Psoas muscle (tissue), 8 donors: Measurements from ENCODE around the gene TMEM161A. TPM values are rescaled to one million over a fixed set of nuclear protein-coding genes. Genes with fewer than 3 reads are reported as not detected.

Experiments
- ATAC-seq, 4 donors: fragments of 200-7000 bp; cut with Tn5 transposase; one replicate each; pipeline ENCODE4 v1.9.1; 2020; ENCODE audit warnings: moderate library complexity in 3 of 4, mild to moderate bottlenecking in 2 of 4
- DNase-seq, 2 donors: peaks; one replicate each; pipeline ENCODE4 v3.0.0-alpha.2; 2020
- H3K27ac ChIP-seq: fragments of 200-600 bp; one replicate; pipeline ENCODE4 v1.8.0; 2022
- H3K27me3 ChIP-seq, 3 donors: fragments of 200-600 bp in 1 of 3; one replicate each; pipeline versions ENCODE4 v1.6.1 to v1.8.0; 2013 to 2022; ENCODE audit warnings: low read length in 2 of 3, mild to moderate bottlenecking in 2 of 3, moderate library complexity in 1 of 3; ENCODE audit not compliant: insufficient read depth in 3 of 3
- H3K36me3 ChIP-seq, 2 donors: fragments of 200-600 bp in 1 of 2; one replicate each; pipeline versions ENCODE4 v1.6.1 to v1.8.0; 2013 to 2022; ENCODE audit warnings: low read depth in 1 of 2, mild to moderate bottlenecking in 1 of 2, moderate library complexity in 1 of 2; ENCODE audit not compliant: insufficient read depth in 1 of 2
- H3K4me1 ChIP-seq: fragments of 200-600 bp; one replicate; pipeline ENCODE4 v1.8.0; 2022
- H3K4me3 ChIP-seq: fragments of 200-600 bp; one replicate; pipeline ENCODE4 v1.8.0; 2022; ENCODE audit warnings: mild to moderate bottlenecking
- H3K9me3 ChIP-seq: fragments of 200-600 bp; one replicate; pipeline ENCODE4 v1.8.0; 2022
- CTCF ChIP-seq: fragments of 200-600 bp; IDR thresholded peaks from one replicate; pipeline ENCODE4 v1.8.0; 2022; ENCODE audit warnings: antibody characterized with exemption
- WGBS, 3 donors: extraction: QIAGEN DNeasy Blood & Tissue Kit; methylation state at CpG; one replicate each; pipeline versions ENCODE4 v1.1.6 to v1.1.7; 2013; 5-methylcytosine and 5-hydroxymethylcytosine counted together
- intact Hi-C, 2 donors: fragments of 100-400 bp; cut with DNase I; formaldehyde crosslinking; loops; one replicate each; pipeline versions ENCODE4 v1.11.0 to v1.14.2; 2022
- polyA plus RNA-seq, 3 donors: library from polyadenylated mRNA; stranded (reverse); fragments of 200-250 nt; gene quantifications; one replicate each; pipeline ENCODE4 v1.2.3, GENCODE V29; 2013
- total RNA-seq, 4 donors: library from RNA; stranded (reverse); fragmentation: NEBNext Ultra II Directional in 2 of 4; extraction: Animal tissue kit (Norgen Biotek cat#: 25700) in 2 of 4; gene quantifications; one replicate each; pipeline versions ENCODE4 v1.2.1 to v1.2.4, GENCODE V29; 2021 to 2023
- donor health status: healthy with polysubstance abuse.
- donor health status: DM: no; HTN: no; CAD: no; lungs with moderate emphysema.
- donor health status: Bipolar disorder and iron deficiency.
- donor health status: healthy.
- donor health status: DM: yes; HTN: yes; CAD: no.
- donor health status: DM: no; HTN: no; CAD: no.
- donor health status: DM: no; HTN: no; CAD: no.
- donor health status: DM: yes; HTN: yes; CAD: no.

Gene TMEM161A
- total and polyA plus RNA-seq, 7 donors = 30.2 to 61.3 (median 39.0) TPM

DNA sequence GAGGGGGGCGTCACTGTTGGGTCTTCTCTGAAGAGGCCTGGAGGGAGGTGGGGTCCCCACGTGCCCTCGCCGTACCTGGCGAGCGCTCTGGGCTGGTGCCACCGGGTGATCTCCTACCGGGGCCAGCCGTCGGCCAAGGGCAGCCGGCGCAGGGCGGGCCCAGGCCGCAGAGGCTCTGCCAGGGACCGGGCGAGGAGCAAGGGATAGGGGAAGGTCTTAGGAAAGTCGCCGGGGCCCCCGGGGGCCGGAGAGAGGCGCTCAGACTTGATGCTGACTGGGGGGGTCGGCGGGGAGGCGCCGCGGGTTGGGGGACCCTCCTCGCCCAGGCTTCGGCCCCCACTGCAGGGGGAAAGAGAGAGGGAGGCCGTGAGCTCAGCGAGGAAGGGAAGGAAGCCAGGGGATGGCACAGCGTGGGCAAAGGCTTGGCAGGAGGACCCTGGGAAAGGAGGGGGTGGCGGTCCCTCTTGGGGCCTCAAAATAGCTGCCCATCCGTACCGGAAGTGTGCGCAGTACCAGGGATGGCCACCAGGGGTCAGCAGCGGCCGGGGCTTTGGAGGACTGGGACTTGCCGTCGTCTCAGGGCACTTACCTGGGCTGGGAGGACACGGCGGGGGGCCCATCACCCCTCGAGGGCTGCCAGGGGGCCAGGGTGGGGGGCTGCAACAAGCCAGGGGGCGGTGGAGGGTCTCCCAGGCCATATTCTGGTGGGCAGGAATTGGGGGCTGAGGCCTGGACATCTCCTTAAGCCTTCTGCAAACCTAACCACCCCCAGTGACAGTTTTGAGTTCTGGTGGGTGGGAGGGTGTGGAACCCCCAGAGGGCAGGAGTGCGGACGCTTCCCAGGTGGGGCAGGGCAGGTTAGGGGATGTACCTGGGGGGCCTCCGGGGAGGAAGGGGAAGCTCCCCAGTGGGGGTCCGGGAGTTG, 7.7 kb upstream of the TMEM161A start:
- no peaks in the 10 kb centered on the region for H3K9me3 ChIP-seq
- peak; percentile 92 for TF ChIP-seq CTCF
- peak; percentile 84 to 92 (median 90) for ATAC-seq
- peak; percentile 83 to 90 for DNase-seq
- peak overlapping the region; percentile 46 for H3K4me3 ChIP-seq
- WGBS, 3 donors = 24 to 30% (median 28%) methylated on average over 41 to 47 of the region's 47 CpGs
- intact Hi-C loops = loop anchor here (1.0 to 2.0 kb wide), 3 partner anchors 29 to 196 kb away; no protein-coding TSS in a partner anchor
- H3K4me1 ChIP-seq = no peaks in the 10 kb centered on the region
- H3K27me3 ChIP-seq = no peaks in the 10 kb centered on the region
- H3K27ac ChIP-seq = no peak overlapping the region
- H3K36me3 ChIP-seq = peaks cover 0 to 5% of the 10 kb centered on the region in 2 donors

GRCh38 chr19:19145281-19145680, 7.0 kb upstream of the TMEM161A start:
- H3K36me3 ChIP-seq = peaks cover 0 to 5% of the 10 kb centered on the region in 2 donors
- H3K4me3 ChIP-seq = no peak overlapping the region
- 78 to 81% (median 80%) methylated on average over 17 of the region's 17 CpGs for WGBS, 3 donors
- H3K27me3 ChIP-seq = no peaks in the 10 kb centered on the region
- no peaks in the 10 kb centered on the region for H3K9me3 ChIP-seq
- H3K4me1 ChIP-seq = no peaks in the 10 kb centered on the region
- no peak for DNase-seq
- TF ChIP-seq CTCF = no peak
- ATAC-seq = peak in 2 of 4 donors; percentile 12 to 20
- H3K27ac ChIP-seq = no peak overlapping the region
- intact Hi-C loops = no loop called here

- Histone ChIP-seq H3K36me3 (no peaks in the 10 kb centered on the region), H3K27ac (no peak overlapping the region), H3K9me3 (no peaks in the 10 kb centered on the region), H3K27me3 (no peaks in the 10 kb centered on the region), H3K4me1 (no peaks in the 10 kb centered on the region), H3K4me3 (no peak overlapping the region)
- 88 to 91% (median 90%) methylated on average over 12 of the region's 12 CpGs for WGBS, 3 donors
- DNase-seq = no peak
- intact Hi-C loops = no loop called here
- no peak for TF ChIP-seq CTCF
- ATAC-seq = no peak
Observed at GRCh38 chr19:19142347-19142746, 4.1 kb upstream of the TMEM161A start.

DNA sequence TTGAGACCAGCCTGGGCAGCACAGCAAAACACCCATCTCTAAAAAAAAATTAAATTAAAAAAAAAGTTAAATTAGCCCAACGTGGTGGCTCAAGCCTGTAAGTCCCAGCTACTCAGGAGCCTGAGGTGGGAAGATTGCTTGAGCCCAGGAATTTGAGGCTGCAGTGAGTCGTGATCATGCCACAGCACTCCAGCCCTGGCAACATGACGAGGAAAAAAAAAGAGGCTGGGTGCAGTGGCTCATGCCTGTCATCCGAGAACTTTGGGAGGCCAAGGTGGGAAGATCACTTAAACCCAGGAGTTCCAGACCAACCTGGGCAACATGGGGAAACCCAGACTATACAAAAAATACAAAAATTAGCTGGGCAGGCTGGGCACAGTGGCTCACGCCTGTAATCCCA, 2.2 kb upstream of the TMEM161A start:
- no peaks in the 10 kb centered on the region for H3K36me3 ChIP-seq

More for the DNA sequence above, 2.2 kb upstream of the TMEM161A start:
- Histone ChIP-seq H3K4me3 (no peak overlapping the region), H3K4me1 (no peaks in the 10 kb centered on the region), H3K27ac (no peak overlapping the region), H3K27me3 (no peaks in the 10 kb centered on the region), H3K9me3 (no peaks in the 10 kb centered on the region)
- TF ChIP-seq CTCF = no peak
- DNase-seq = no peak
- 48 to 64% (median 62%) methylated on average over 5 of the region's 5 CpGs for WGBS, 3 donors
- intact Hi-C loops = no loop called here
- no peak for ATAC-seq
